GM21526 (cell line): ENCODE results near the gene BCAS1.

Experiments
- ATAC-seq: cut with Tn5 transposase; IDR thresholded peaks from one replicate; pipeline ENCODE4 v1.9.1; 2021; ENCODE audit warnings: moderate library complexity; ENCODE audit not compliant: unreplicated experiment, low FRiP score

BCAS1 gene

GRCh38 chr20:54070187-54070987 is at the start of gene BCAS1:
BCAS1 (minus strand) TSS chr20:54070594; CDS start chr20:54058718, 11,876 bp downstream.
- ATAC-seq = no peak

GRCh38 chr20:54119744-54120143 is 49.4 kb upstream of the BCAS1 start:
- ATAC-seq = no peak

- no peak for ATAC-seq
Measured at GRCh38 chr20:54118220-54119001, 48.0 kb upstream of the BCAS1 start.

- no peak for ATAC-seq
Measured at GRCh38 chr20:54116550-54117235, 46.3 kb upstream of the BCAS1 start.

GRCh38 chr20:54115172-54115854 is 44.9 kb upstream of the BCAS1 start:
- no peak for ATAC-seq

- no peak for ATAC-seq
Measured at GRCh38 chr20:54114109-54114508, 43.7 kb upstream of the BCAS1 start.

GRCh38 chr20:54113566-54113965 is 43.2 kb upstream of the BCAS1 start:
- ATAC-seq = no peak

GRCh38 chr20:54112221-54112884 is 42.0 kb upstream of the BCAS1 start:
- ATAC-seq = no peak

GRCh38 chr20:54111460-54111859 is 41.1 kb upstream of the BCAS1 start:
- no peak for ATAC-seq

- no peak for ATAC-seq
Measured at GRCh38 chr20:54110457-54110856, 40.1 kb upstream of the BCAS1 start.

- ATAC-seq = no peak
Measured at GRCh38 chr20:54110041-54110440, 39.6 kb upstream of the BCAS1 start.

- no peak for ATAC-seq
Measured at GRCh38 chr20:54108817-54109216, 38.4 kb upstream of the BCAS1 start.

GRCh38 chr20:54108326-54108642 is 37.9 kb upstream of the BCAS1 start:
- ATAC-seq = no peak

GRCh38 chr20:54107600-54108325 is 37.4 kb upstream of the BCAS1 start:
- ATAC-seq = no peak

GRCh38 chr20:54107181-54107580 is 36.8 kb upstream of the BCAS1 start:
- ATAC-seq = no peak

- ATAC-seq = no peak
Measured at GRCh38 chr20:54106162-54106561, 35.8 kb upstream of the BCAS1 start.

GRCh38 chr20:54105653-54106052 is 35.3 kb upstream of the BCAS1 start:
- ATAC-seq = no peak

- no peak for ATAC-seq
Measured at GRCh38 chr20:54104781-54105180, 34.4 kb upstream of the BCAS1 start.

GRCh38 chr20:54103762-54104600 is 33.6 kb upstream of the BCAS1 start:
- no peak for ATAC-seq
